Stimulated activated CD4-positive, alpha-beta T cell treated with anti-CD3 and anti-CD28 coated beads, Interleukin-1b, Interleukin-23, amount 100 ng/mL, for 48 hours (primary cell): ENCODE measurements around the gene ATF6.
"Not testable (repeated sequence)": the region's sequence is repeated elsewhere in the genome, so short reads cannot be mapped to it uniquely, and the experiment has no call there.

Source experiments
- DNase-seq: peaks from one replicate; pipeline ENCODE4 v3.0.0-alpha.2; 2020

Gene ATF6

DNA sequence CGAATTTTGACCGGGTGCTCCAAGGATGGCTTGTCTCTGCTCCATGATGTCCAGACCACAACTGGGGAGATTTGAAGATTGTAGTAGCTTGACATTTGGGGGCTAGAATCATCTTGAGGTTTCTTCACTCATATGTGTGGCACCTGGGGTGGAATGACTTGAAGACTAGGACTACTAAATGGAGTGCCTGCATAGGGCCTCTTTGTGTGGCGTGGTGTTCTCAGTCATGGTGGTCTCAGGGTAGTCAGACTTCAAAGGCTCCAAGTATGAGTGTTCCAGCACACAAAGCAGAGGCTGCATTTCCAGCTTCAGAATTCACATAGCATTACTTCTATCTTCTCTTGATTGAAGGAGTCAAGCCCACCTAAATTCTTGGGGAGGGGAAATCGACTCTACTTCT is 16.8 kb downstream of the ATF6 start:
- DNase-seq: no peak

DNA sequence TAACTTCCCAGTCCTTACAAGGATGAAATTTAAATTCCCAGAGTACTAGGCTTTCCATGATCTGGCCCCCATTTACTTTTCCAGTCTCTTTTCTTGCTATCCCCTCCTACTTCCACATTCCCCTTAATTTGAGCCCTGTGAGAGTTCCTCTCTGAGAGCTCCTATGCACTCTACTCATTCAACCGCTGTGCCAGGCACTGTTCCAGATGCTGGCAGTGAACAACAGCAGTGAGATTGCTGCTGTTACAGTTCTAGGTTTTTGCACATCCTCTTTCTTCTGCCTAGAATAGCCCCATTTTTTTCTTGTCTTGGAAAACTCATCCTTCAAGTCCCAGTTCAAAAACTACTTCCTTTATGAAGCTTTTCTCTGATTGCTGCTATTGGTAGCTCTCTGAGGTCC is 18.8 kb downstream of the ATF6 start:
- no peak for DNase-seq

DNA sequence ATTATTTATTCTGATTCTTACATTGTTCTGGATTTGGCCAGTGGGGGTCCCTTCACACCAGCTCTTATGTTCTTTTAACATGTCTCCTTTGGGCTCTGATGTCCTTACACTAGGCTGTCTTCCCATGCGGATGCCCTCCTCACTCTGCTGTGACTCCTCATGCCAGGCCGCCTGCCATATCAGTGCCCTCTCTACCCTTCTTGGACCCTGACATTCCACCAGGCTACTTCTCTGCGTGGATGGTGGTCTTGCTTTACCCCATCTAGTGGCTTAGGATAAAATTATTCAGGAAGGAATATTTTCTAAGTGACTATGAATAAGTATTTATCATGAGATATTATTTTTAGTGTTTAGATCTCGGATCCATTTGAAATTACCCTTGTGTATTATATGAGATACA is 21.2 kb downstream of the ATF6 start:
- DNase-seq: no peak

DNA sequence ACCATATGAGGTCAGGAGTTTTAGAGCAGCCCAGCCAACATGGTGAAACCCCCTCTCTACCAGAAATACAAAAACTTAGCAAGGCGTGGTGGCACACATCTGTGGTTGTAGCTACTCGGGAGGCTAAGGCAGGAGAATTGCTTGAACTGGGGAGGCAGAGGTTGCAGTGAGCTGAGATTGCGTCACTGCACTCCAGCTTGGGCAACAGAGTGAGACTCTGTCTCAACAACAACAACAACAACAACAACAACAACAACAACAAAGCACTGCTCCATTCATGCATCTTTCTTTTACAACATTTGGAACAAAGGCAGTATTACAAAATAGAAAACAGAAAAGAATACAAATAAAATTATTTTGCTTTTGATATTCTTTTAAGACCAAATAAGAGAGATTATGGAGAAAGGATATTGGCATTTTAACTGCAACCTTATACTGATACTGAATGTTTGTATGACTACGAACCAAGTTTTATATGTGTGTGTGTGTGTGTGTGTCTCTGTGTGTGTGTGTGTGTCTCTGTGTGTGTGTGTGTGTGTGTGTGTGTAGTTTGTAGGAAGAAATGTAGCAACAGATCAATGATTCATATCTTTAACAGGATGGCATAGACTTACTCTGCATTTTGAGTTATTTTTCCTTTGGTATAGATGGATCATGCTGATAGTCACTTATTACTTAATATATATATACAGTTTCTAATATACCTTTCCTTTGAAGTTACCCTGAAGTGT is 24.6 kb downstream of the ATF6 start:
- DNase-seq: no peak

DNA sequence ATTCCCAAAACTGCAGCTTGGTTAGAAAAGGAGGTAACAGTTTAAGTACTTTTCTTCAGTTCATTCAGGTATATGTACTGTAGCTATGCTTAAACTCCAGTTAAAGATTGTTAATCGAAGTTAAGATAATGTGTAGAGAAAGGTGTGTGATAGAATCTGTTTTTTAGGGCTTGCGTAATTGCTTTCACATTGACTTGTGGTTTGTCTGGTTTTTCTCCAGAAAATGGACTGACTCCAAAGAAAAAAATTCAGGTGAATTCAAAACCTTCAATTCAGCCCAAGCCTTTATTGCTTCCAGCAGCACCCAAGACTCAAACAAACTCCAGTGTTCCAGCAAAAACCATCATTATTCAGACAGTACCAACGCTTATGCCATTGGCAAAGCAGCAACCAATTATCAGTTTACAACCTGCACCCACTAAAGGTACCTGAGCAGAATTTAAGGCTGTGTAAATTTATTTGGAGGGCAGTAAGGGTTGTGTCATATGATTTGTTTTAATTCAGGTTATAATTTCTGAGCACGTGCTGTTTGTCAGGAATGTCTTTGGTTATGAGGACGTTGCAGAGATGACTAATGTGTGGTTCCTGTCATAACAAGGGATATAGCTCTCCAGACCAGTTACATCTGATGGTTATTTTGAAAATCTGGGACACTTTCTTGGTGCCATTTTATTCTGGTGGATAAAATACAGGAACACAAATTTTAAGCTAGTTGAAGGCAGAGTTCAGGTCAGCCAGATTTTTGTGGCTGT is 26.0 kb downstream of the ATF6 start:
- no peak for DNase-seq

DNA sequence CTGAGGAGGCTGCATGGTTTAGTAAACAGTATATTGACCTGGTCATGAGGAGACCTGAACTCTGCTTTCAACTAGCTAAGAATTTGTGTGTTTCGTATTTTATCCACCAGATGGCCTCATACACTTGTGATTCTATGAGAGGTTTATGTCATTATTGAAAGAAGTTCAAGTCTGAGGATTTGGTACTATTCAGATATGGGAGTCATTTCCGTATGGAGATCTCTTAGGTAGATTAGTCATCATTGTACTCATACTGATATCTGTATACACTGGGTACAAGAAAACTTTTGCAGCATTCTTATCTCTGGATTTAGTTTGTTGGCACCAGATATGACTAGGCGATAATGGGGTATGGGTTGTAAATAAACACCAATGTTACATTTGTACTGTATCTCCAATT is 26.6 kb downstream of the ATF6 start:
- no peak for DNase-seq

DNA sequence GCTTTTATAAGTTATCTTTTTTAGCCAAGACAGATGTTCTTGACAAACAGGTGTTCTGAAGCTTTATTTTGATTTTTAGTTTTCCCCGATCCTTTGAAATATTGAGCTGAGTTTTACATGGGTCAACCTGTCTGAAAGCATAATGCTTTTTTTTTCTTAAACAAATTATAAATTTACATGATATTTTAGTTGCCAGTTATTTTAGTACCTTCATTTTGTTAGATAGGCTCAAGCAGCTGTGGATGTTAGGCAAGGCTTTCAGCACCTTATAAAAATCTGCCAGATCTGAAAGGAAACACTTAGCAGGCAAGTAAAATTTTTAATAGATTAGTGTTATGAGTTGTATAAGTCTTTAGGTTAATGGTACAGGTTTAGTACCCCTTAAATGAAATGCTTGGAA is 33.7 kb downstream of the ATF6 start:
- DNase-seq: no peak

DNA sequence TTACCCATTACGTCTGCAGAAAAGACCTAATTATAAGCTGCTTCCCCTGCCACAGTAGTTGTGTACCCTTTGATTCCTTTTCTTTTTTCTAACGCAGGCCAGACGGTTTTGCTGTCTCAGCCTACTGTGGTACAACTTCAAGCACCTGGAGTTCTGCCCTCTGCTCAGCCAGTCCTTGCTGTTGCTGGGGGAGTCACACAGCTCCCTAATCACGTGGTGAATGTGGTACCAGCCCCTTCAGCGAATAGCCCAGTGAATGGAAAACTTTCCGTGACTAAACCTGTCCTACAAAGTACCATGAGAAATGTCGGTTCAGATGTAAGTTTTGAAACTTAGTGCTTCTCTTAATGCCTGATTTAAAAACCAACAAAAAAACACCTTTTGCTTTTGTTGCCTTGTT is 35.8 kb downstream of the ATF6 start:
- DNase-seq: no peak

DNA sequence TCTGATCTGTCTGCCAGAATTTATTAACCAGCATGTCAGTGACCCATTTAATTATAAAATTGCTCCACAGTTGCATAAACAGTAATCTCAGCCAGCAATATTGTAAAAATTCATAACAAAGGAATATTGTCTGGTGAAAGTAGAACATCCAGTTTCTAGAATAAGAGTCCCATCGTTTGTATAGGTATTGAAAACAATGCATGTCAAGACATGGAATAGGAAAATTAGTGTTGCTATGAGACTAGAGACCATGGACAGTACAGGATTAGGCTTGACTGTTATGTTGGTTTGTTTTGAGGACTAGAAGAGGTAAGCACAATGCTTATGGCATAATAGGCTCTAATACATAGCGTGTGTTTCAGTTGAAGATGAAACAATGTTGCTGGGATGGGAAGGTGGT is 37.1 kb downstream of the ATF6 start:
- DNase-seq: no peak

DNA sequence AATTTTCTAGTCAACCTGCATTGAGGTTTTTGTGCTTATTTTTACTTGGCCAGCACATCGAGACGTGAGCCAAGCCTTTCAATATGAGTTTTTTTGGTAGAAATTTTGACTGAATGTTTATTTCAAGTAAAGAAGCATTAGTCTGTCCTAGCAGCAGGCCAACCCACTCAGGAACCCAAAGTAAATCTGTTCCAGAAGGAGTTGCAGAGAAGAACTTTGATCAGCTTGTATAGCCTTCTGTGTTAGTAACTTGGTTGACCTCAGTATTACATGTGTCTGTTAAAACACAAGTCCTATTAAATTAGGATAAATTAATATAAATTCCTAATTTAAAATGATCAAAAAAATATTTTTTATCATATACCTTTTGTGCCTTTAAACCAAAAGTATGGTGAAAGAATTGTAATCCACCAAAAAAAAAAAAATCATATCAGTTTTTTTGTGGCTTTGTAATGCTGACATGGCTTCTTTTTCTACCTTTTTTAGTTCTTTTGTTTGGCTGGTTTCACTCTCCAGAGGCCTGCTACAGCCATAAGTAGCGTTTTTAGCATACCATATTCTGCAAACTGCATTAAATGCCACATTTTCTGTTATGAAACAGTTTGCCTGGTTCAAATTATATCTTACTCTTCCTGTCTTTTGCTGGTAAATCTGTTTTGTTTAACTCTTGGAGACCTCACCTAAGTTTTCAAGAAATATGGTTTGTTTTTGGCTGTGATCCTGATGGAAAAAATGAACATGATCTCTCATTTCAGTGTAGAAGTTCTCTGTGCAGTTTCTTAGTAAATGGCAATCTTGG is 39.5 kb downstream of the ATF6 start:
- no peak for DNase-seq

DNA sequence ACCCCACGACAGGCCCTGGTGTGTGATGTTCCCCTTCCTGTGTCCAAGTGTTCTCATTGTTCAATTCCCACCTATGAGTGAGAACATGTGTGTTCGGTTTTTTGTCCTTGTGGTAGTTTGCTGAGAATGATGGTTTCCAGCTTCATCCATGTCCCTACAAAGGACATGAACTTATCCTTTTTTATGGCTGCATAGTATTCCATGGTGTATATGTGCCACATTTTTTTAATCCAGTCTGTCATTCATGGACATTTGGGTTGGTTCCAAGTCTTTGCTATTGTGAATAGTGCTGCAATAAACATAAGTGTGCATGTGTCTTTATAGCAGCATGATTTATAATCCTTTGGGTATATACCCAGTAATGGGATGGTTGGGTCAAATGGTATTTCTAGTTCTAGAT is 43.1 kb downstream of the ATF6 start:
- not testable (repeated sequence) for DNase-seq

DNA sequence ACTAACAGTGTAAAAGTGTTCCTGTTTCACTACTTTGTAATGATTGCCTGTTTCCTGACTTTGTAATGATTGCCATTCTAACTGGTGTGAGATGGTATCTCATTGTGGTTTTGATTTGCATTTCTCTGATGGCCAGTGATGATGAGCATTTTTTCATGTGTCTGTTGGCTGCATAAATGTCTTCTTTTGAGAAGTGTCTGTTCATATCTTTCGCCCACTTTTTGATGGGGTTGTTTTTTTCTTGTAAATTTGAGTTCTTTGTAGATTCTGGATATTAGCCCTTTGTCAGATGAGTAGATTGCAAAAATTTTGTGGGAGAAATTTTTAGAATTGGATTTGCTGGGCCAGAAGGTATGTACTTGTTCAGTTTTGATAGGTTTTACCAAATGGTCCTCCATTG is 43.5 kb downstream of the ATF6 start:
- not testable (repeated sequence) for DNase-seq

DNA sequence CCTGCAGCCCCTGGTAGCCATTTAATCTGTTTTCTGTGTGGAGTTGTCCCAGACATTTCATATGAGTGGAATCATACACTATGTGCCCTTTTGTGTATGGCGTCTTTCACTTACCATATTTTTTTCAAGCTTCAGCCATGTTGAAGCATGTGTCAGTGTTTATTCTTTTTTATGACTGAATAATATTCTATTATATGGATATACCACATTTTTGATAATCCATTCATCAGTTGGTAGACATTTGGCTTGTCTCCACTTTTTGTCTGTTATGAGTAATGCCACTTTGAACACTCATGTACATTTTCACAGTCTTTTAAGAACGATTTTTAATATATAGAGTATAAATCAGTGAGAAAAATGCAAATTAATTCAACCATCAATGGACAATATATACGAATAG is 44.7 kb downstream of the ATF6 start:
- DNase-seq: no peak

DNA sequence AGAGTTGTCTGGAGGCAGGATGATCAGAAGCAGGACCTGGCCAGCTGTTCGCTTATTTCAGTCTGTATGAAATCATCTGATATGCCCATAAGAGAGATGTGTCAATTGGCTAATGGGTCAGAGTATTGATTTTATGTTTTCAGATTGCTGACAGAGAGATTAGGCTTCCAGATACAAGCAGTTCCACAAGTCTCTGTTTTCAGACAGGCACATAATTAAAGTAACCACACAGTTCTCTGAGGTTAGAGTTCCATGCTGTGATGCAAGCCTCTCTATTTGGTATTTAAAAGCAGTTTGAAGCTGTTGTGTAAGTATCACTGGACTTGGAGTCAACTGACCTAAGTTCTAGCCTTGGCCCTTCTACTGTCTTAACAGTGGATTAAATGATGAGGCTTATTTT is 50.1 kb downstream of the ATF6 start:
- DNase-seq: no peak

DNA sequence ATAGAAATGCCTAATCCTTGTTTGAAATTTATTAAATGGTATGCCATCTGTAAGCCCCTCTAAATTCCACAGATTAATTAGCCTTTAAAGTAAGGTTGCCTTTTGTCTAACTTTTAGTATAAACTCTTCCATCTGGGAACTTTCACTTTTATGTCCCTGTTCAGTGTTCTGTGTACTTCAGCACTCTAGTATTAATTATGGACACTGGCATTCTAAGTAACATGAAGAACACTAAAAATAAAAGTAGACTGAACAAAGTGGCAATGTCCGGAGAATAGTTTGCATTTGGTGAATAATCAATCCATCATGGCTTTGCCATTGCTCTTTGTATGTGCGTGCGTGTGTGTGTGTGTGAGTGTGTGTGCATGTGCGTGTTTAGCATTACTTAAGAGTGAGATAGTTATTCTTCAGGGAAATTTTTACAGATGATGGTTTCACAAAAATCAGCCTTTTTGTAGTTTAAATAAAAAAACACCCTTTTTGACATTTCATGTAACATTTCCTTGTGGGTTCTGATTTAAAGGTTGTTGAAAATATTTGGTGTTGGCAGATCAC is 51.1 kb downstream of the ATF6 start:
- no peak for DNase-seq

DNA sequence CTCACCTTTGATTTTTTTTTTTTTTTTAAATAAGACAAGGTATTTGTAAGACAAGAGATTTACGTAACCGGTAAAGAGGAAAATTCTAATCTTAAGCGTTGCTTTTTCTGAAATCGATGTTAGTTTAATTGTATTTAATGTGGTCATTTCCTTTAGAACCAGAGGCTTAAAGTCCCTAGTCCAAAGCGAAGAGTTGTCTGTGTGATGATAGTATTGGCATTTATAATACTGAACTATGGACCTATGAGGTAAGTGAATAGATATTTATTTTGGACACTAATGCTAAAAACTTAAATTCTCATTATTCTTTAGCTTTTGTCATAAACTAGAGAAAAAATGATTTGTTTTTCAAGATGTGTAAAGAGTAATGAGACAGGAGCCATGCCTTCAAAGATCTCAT is 54.8 kb downstream of the ATF6 start:
- no peak for DNase-seq

DNA sequence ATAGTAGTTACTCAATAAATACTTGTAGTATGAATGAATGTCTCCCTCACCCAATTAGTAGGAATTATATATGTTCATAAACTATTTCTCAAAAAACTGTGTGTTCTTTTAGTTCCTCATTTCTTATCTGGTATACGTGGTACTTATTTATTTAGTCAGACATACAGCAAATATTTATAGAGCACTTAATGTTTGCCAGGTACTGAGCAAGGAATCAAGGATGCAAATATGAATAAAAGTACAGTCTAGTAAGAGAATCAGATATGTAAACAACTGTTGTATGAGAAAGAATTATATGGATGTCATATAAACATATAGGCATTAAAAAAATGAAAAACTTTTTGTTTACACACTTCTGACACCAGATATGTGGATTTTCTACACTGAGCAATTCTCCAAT is 58.5 kb downstream of the ATF6 start:
- no peak for DNase-seq

DNA sequence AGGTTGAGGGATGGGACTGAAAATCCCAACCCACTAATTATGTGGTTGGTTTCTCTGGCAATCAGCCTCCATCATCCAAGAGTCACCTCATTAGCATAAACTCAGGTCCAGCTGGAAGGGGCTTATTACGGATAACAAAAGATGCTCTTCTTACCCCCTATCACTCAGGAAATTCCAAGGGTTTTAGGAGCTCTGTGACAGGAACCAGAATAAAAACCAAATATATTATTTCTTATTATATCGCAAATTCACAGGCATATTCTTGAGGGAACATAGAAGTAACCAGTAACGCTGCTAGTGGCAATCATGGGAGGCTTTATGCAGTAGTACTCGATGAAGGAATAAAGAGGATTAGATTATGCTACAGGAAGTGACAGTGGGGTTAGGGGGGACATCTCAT is 59.7 kb downstream of the ATF6 start:
- no peak for DNase-seq

DNA sequence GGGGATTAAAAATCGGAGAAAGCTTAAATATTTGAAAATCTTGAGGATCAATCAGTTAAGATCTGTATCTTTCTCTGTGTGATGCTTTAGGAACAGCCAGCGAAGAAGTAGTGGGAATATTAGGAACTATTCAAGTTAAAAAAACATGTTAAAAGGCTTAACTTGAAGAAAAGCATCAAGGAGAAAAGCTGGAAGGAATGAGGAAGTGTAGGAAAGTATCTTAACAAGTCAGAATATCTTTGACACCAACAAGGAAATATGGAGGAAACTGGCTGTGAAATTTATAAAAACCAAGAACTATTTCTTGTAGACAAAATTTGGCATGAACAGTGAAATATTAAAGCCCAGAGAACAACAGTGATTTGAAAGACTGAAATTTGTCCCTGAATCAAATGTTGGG is 60.4 kb downstream of the ATF6 start:
- no peak for DNase-seq

DNA sequence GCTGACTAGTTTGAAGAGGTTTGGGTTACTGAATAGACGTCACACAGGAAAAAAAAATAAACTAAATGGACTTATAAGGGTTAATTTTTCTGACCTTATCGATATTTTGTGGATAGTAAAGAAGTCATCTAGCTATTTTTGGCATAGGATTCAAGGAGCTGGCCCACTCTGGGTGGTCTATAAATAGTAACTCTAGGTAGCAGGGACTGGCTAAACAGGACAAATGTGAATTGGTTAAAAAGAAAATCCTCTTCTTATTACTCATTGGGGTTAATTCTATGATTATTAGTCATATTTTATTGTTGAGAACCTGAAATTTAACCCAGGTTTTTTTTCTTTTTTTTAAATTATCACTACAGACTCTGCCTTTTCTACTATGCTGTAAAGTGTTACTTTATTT is 61.7 kb downstream of the ATF6 start:
- no peak for DNase-seq

DNA sequence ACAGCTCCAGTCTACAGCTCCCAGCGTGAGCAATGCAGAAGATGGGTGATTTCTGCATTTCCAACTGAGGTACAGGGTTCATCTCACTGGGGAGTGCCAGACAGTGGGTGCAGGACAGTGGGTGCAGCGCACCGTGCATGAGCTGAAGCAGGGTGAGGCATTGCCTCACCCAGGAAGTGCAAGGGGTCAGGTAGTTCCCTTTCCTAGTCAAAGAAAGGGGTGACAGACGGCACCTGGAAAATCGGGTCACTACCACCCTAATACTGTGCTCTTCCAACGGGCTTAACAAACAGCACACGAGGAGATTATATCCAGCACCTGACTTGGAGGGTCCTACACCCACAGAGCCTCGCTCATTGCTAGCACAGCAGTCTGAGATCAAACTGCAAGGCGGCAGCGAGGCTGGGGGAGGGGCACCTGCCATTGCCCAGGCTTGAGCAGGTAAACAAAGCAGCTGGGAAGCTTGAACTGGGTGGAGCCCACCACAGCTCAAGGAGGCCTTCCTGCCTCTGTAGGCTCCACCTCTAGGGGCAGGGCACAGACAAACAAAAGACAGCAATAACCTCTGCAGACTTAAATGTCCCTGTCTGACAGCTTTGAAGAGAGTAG is 66.3 kb downstream of the ATF6 start:
- DNase-seq: not testable (repeated sequence)

DNA sequence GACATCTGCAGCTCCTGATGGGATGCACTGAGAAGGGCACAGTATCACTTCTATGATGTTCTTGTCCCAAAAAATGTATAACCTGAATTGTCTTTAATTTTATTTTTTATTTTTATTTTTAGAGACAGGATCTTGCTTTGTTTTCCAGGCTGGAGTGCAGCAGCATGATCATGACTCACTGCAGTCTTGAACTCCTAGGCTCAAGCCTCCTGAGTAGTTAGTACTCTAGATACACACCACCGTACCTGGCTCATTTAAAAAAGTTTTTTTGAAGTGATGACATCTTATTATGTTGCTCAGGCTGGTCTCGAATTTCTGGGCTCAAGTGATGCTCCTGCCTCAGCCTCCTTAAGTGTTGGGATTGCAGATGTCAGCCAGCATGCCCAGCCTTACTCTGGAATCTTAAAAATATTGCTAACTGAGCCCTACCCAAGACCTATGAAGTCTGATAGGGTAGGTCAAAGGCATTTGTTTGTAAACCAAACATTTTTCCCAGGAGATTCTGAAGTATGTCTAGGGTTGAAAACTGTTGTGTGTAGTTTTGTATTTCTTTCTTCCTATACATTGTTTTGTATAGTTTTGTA is 68.9 kb downstream of the ATF6 start:
- DNase-seq: no peak

DNA sequence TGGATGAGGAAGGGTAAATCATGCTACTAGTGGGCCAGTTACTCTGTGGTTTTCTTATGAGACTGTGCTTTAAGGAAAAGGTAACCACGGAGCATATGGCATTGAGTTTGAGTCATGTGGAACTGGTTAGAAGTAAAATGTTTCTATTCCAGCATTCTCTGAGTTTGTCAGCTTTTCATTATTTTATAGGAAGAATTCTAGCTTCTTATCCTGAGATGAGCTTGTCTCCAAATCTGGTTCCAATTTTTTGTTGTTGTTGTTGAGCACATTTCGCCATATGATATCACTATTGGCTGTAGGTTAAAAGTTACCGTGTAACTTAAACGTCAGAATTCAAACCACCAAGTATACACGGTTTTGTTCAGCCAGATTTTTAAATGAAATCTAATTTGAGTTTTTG is 69.9 kb downstream of the ATF6 start:
- DNase-seq: no peak
